SK-N-SH (cell line): ENCODE measurements around the gene GJA3. TPM values are rescaled to one million over a fixed set of nuclear protein-coding genes. Genes with fewer than 3 reads are reported as not detected.

Source experiments
- CTCF ChIA-PET: fragments of 300-600, 350-600 bp; formaldehyde crosslinking; extraction: SDS; loops from one replicate; lab custom pipeline; 2021; lab: Yijun Ruan, JAX
- POLR2A ChIA-PET: fragments of 350-600 bp; sonication (Branson Sonifier 250); formaldehyde crosslinking; extraction: SDS; loops from one replicate; lab custom pipeline; 2020; ENCODE audit warnings: antibody characterized with exemption, inconsistent platforms; lab: Yijun Ruan, JAX
- DNase-seq: peaks from one replicate; pipeline ENCODE4 v3.0.0; 2012
- H2AFZ ChIP-seq: fragments of 200-600 bp; sonication (generic); 2 replicates; pipeline ENCODE4 v1.8.1; 2016; ENCODE audit warnings: antibody characterized with exemption, mild to moderate bottlenecking, low read depth
- H3F3A ChIP-seq: fragments of 200-600 bp; sonication (generic); replicated peaks from 2 replicates; pipeline ENCODE3; 2016; ENCODE audit warnings: antibody characterized with exemption, mild to moderate bottlenecking; ENCODE audit not compliant: insufficient read depth
- H3K27ac ChIP-seq, 2 experiments: fragments of 200-500 bp in 1 of 2; fragments of 200-600 bp in 1 of 2; sonication (Bioruptor generic) in 1 of 2; sonication (generic), shearing (Covaris generic) in 1 of 2; 2 replicates each; pipeline versions ENCODE4 v1.5.1 to v1.6.1; 2014 to 2016; ENCODE audit warnings: low read depth in 2 of 2, inconsistent platforms in 1 of 2, low read length in 1 of 2, mild to moderate bottlenecking in 1 of 2, mixed read lengths in 1 of 2
- H3K27me3 ChIP-seq: fragments of 200-600 bp; sonication (generic), shearing (Covaris generic); 2 replicates; pipeline ENCODE4 v1.6.1; 2016; ENCODE audit warnings: mixed run types; ENCODE audit not compliant: insufficient read depth
- H3K36me3 ChIP-seq, 2 experiments: fragments of 200-500 bp in 1 of 2; fragments of 200-600 bp in 1 of 2; sonication (Bioruptor generic) in 1 of 2; sonication (generic) in 1 of 2; replicated peaks in 1 of 2; 2 replicates each; pipeline versions ENCODE3 to v1.5.1; 2014 to 2016; ENCODE audit warnings: low read length in 1 of 2, mild to moderate bottlenecking in 1 of 2; ENCODE audit not compliant: insufficient read depth in 2 of 2, control insufficient read depth in 1 of 2
- H3K4me1 ChIP-seq, 2 experiments: fragments of 200-500 bp in 1 of 2; fragments of 200-600 bp in 1 of 2; sonication (Bioruptor generic) in 1 of 2; sonication (generic), shearing (Covaris generic) in 1 of 2; 2 replicates each; pipeline versions ENCODE4 v1.5.1 to v1.6.1; 2014 to 2016; ENCODE audit warnings: low read depth in 1 of 2, low read length in 1 of 2, mixed run types in 1 of 2; ENCODE audit not compliant: insufficient read depth in 2 of 2, control insufficient read depth in 1 of 2
- H3K4me2 ChIP-seq: fragments of 200-600 bp; sonication (generic), shearing (Covaris generic); 2 replicates; pipeline ENCODE4 v1.6.1; 2017; ENCODE audit warnings: mixed run types
- H3K4me3 ChIP-seq, 2 experiments: fragments of 200-500 bp in 1 of 2; fragments of 200-600 bp in 1 of 2; sonication (Bioruptor generic) in 1 of 2; sonication (generic), shearing (Covaris generic) in 1 of 2; 2 replicates each; pipeline versions ENCODE4 v1.5.1 to v1.8.1; 2014 to 2016; ENCODE audit warnings: low read depth in 2 of 2, inconsistent platforms in 1 of 2, low read length in 1 of 2, mild to moderate bottlenecking in 1 of 2, mixed read lengths in 1 of 2, moderate library complexity in 1 of 2
- H3K79me2 ChIP-seq: fragments of 200-600 bp; sonication (generic); 2 replicates; pipeline ENCODE4 v1.8.1; 2017; ENCODE audit warnings: mild to moderate bottlenecking; ENCODE audit not compliant: insufficient read depth
- H3K9ac ChIP-seq: fragments of 200-600 bp; sonication (generic); 2 replicates; pipeline ENCODE4 v1.6.1; 2017; ENCODE audit warnings: mixed run types
- H3K9me2 ChIP-seq: fragments of 200-600 bp; sonication (generic); 2 replicates; pipeline ENCODE4 v1.6.1; 2017; ENCODE audit warnings: mixed run types
- H3K9me3 ChIP-seq: fragments of 200-600 bp; sonication (generic); 2 replicates; pipeline ENCODE4 v1.6.1; 2017; ENCODE audit warnings: mixed run types, mild to moderate bottlenecking, moderate library complexity
- H4K20me1 ChIP-seq: fragments of 200-600 bp; sonication (generic); 2 replicates; pipeline ENCODE4 v1.6.1; 2017; ENCODE audit warnings: mild to moderate bottlenecking, mixed run types; ENCODE audit not compliant: insufficient read depth
- ELF1 ChIP-seq: IDR thresholded peaks from 2 replicates; pipeline ENCODE4 v1.4.0; 2012
- FOSL2 ChIP-seq: IDR thresholded peaks from 2 replicates; pipeline ENCODE4 v1.4.0; 2012; ENCODE audit warnings: low read depth, mild to moderate bottlenecking, moderate library complexity, borderline replicate concordance
- FOXJ3 ChIP-seq: sonication (generic); formaldehyde crosslinking; IDR thresholded peaks from 2 replicates; pipeline ENCODE4 v1.5.1; 2020; ENCODE audit warnings: mild to moderate bottlenecking, missing genetic modification reagents
- FOXM1 ChIP-seq: IDR thresholded peaks from 2 replicates; pipeline ENCODE4 v1.4.0; 2012; ENCODE audit warnings: low read depth, mild to moderate bottlenecking
- GABPA ChIP-seq: IDR thresholded peaks from 2 replicates; pipeline ENCODE4 v1.4.0; 2012; ENCODE audit warnings: low read depth, mild to moderate bottlenecking
- GATA2 ChIP-seq: sonication (generic); formaldehyde crosslinking; IDR thresholded peaks from 2 replicates; pipeline ENCODE4 v1.5.0; 2020; ENCODE audit warnings: mild to moderate bottlenecking, missing genetic modification reagents
- JUND ChIP-seq: IDR thresholded peaks from 2 replicates; pipeline ENCODE4 v1.4.0; 2012
- NFIC ChIP-seq: IDR thresholded peaks from 2 replicates; pipeline ENCODE4 v1.4.0; 2012; ENCODE audit warnings: borderline replicate concordance
- PBX3 ChIP-seq: IDR thresholded peaks from 2 replicates; pipeline ENCODE4; 2012
- TAF1 ChIP-seq: IDR thresholded peaks from 2 replicates; pipeline ENCODE4 v1.6.1; 2012; ENCODE audit warnings: low read depth, mild to moderate bottlenecking, low read length, moderate library complexity, borderline replicate concordance
- YY1 ChIP-seq: IDR thresholded peaks from 2 replicates; pipeline ENCODE4 v1.4.0; 2012; ENCODE audit warnings: low read depth, mild to moderate bottlenecking
- WGBS: methylation state at CpG from one replicate; pipeline ENCODE4 v1.1.6; 2017; ENCODE audit warnings: low lambda C conversion rate; 5-methylcytosine and 5-hydroxymethylcytosine counted together
- polyA plus RNA-seq, 3 experiments: library from polyadenylated mRNA; depleted of rRNA; stranded (reverse); fragments of >200 nt; gene quantifications; 2 replicates each; pipeline ENCODE4 v1.2.3, GENCODE V29; 2012

The GJA3 gene
- polyA plus RNA-seq, 1 of the 3 experiments (the other 2 are of a cell fraction), result not detected

- Histone ChIP-seq H2AFZ (no peak overlapping the region), H3K9ac (no peak overlapping the region), H3K36me3 (no peaks in the 10 kb centered on the region), H3K9me2 (no peaks in the 10 kb centered on the region), H3K4me2 (no peak overlapping the region), H3K4me1 (peaks cover 0 to 3% of the 10 kb centered on the region in 2 experiments; a peak in 1 of 4 replicates), H3K27me3 (no peaks in the 10 kb centered on the region), H3K9me3 (no peaks in the 10 kb centered on the region), H3K27ac (no peak overlapping the region), H3K4me3 (no peak overlapping the region), H3K79me2 (no peaks in the 10 kb centered on the region), H4K20me1 (no peaks in the 10 kb centered on the region), H3F3A (no peaks in the 10 kb centered on the region)
- POLR2A ChIA-PET, result no interaction called here
- CTCF ChIA-PET, result interaction anchor here (0.7 kb wide), 1 partner anchor 14 kb away, joined by 4 read pairs; no protein-coding TSS in a partner anchor
- no peak for DNase-seq
- TF ChIP-seq FOXM1 (no peak), YY1 (no peak), FOSL2 (no peak)
- WGBS, result 88% methylated on average over 10 of the region's 10 CpGs
Measured at GRCh38 chr13:20114066-20114610, 46.7 kb downstream of the GJA3 start.

- Histone ChIP-seq H4K20me1 (no peaks in the 10 kb centered on the region), H3K4me2 (no peak overlapping the region), H3F3A (no peaks in the 10 kb centered on the region), H3K27me3 (peaks cover 10% of the 10 kb centered on the region; the same call in 1 of the 2 replicates), H3K4me3 (no peak overlapping the region), H3K27ac (no peak overlapping the region), H3K79me2 (no peaks in the 10 kb centered on the region), H3K9me2 (no peaks in the 10 kb centered on the region), H3K9me3 (no peaks in the 10 kb centered on the region), H3K9ac (no peak overlapping the region), H3K36me3 (no peaks in the 10 kb centered on the region), H2AFZ (no peak overlapping the region), H3K4me1 (no peaks in the 10 kb centered on the region; a peak in 1 of 4 replicates)
- POLR2A ChIA-PET, result no interaction called here
- no peak for DNase-seq
- WGBS, result 54% methylated on average over 2 of the region's 2 CpGs
- TF ChIP-seq PBX3 (no peak), TAF1 (no peak)
- CTCF ChIA-PET, result no interaction called here
Measured at GRCh38 chr13:20109037-20109436, 51.8 kb downstream of the GJA3 start.

GRCh38 chr13:20106742-20107141 is 54.1 kb downstream of the GJA3 start:
- H3K36me3 ChIP-seq, result no peaks in the 10 kb centered on the region
- H3K4me3 ChIP-seq, result no peak overlapping the region
- no peak overlapping the region for H3K4me2 ChIP-seq
- ChIA-PET POLR2A (interaction anchor here (0.8 to 1.0 kb wide), 2 partner anchors 12 to 21 kb away, joined by 3 to 4 read pairs; no protein-coding TSS in a partner anchor), CTCF (interaction anchor here (1.3 to 1.8 kb wide), 3 partner anchors 9 to 90 kb away, joined by 3 to 7 read pairs (median 5); no protein-coding TSS in a partner anchor)
- no peak overlapping the region for H3K9ac ChIP-seq
- H3K27ac ChIP-seq, result no peak overlapping the region
- no peak overlapping the region for H2AFZ ChIP-seq
- no peaks in the 10 kb centered on the region for H4K20me1 ChIP-seq
- H3K27me3 ChIP-seq, result peaks cover 10% of the 10 kb centered on the region; the same call in 1 of the 2 replicates
- peaks cover 0 to 2% of the 10 kb centered on the region in 2 experiments; a peak in 1 of 4 replicates for H3K4me1 ChIP-seq
- no peaks in the 10 kb centered on the region for H3K9me2 ChIP-seq
- TF ChIP-seq FOXJ3 (CRISPR knock-in tag) (no peak), NFIC (no peak), GATA2 (CRISPR knock-in tag) (peak; percentile 44; the same call in 1 of the 2 replicates), GABPA (no peak), ELF1 (no peak), JUND (no peak), PBX3 (no peak)
- WGBS, result 6% methylated on average over 4 of the region's 4 CpGs
- H3F3A ChIP-seq, result no peaks in the 10 kb centered on the region
- no peaks in the 10 kb centered on the region for H3K9me3 ChIP-seq
- H3K79me2 ChIP-seq, result no peaks in the 10 kb centered on the region
- peak; percentile 39 for DNase-seq
